ENCODE data around the gene TPMT. TPM values are rescaled to one million over a fixed set of nuclear protein-coding genes. Genes with fewer than 3 reads are reported as not detected.

TPMT gene
- total and polyA plus RNA-seq, 4 donors = 10.3 to 28.6 (median 25.7) TPM

DNA sequence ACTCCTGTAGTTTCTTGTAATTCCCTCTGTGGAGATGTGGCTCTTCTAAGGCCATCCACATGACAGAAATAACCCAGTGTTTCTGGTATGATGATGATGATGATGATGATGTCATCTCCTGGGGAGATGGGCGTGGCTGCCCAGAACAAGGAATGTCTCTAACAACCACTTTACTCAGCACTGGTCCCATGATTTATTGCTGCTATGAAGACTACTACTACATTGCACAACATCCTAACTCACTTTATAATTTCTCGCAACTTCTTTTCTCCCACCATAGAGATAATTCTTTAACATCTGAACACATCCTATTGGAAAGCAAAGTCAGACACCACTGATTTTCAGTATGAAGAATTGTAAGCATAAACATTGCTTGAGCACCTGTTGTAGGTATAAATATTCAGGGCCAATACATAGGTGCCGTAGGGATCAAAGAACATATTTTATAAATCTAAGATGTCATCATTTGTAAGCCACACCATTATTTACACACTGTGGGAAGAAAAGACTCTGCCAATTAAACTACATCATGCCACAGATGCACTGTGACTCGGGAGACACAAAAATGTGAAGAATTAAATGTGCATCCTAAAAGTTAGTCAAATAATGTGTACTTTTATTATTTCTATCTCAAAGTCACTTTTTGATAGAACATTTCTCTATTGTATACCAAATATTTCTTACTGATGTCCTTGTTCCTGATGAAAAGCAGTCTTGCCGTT lies 6.4 kb downstream of the TPMT start:
- peaks cover 0 to 17% (median 10%) of the 10 kb centered on the region in 4 donors for H3K36me3 ChIP-seq (ENCODE audit: control insufficient read depth in 4 of 4, insufficient read depth in 3 of 4, low read depth in 1 of 4, low read length in 3 of 4)
- no peaks in the 10 kb centered on the region for H3K27me3 ChIP-seq (ENCODE audit: control insufficient read depth in 4 of 4, insufficient read depth in 4 of 4, low read length in 3 of 4)
- TF ChIP-seq YY1 (IDR thresholded peaks at IDR 0.05) (no peak), HNF4A (conservative IDR thresholded peaks at IDR 0.05) (no peak), FOXA1 (IDR thresholded peaks at IDR 0.05) (no peak), GABPA (IDR thresholded peaks at IDR 0.05 in 1 of 2, conservative IDR thresholded peaks at IDR 0.05 in 1 of 2) (no peak), HNF4G (IDR thresholded peaks at IDR 0.05) (no peak), JUND (IDR thresholded peaks at IDR 0.05) (no peak), RXRA (IDR thresholded peaks at IDR 0.05) (no peak), NR2F2 (IDR thresholded peaks at IDR 0.05) (no peak), TAF1 (conservative IDR thresholded peaks at IDR 0.05) (no peak), SP1 (IDR thresholded peaks at IDR 0.05) (no peak), RAD21 (IDR thresholded peaks at IDR 0.05) (no peak), EGR1 (IDR thresholded peaks at IDR 0.05; ENCODE audit: low read depth in 2 of 2) (no peak)
- TF ChIP-seq, protein P1, sequence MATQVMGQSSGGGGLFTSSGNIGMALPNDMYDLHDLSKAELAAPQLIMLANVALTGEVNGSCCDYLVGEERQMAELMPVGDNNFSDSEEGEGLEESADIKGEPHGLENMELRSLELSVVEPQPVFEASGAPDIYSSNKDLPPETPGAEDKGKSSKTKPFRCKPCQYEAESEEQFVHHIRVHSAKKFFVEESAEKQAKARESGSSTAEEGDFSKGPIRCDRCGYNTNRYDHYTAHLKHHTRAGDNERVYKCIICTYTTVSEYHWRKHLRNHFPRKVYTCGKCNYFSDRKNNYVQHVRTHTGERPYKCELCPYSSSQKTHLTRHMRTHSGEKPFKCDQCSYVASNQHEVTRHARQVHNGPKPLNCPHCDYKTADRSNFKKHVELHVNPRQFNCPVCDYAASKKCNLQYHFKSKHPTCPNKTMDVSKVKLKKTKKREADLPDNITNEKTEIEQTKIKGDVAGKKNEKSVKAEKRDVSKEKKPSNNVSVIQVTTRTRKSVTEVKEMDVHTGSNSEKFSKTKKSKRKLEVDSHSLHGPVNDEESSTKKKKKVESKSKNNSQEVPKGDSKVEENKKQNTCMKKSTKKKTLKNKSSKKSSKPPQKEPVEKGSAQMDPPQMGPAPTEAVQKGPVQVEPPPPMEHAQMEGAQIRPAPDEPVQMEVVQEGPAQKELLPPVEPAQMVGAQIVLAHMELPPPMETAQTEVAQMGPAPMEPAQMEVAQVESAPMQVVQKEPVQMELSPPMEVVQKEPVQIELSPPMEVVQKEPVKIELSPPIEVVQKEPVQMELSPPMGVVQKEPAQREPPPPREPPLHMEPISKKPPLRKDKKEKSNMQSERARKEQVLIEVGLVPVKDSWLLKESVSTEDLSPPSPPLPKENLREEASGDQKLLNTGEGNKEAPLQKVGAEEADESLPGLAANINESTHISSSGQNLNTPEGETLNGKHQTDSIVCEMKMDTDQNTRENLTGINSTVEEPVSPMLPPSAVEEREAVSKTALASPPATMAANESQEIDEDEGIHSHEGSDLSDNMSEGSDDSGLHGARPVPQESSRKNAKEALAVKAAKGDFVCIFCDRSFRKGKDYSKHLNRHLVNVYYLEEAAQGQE (IDR thresholded peaks at IDR 0.05) = no peak
- TF ChIP-seq, protein P2, sequence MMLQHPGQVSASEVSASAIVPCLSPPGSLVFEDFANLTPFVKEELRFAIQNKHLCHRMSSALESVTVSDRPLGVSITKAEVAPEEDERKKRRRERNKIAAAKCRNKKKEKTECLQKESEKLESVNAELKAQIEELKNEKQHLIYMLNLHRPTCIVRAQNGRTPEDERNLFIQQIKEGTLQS (IDR thresholded peaks at IDR 0.05) = no peak
- TF ChIP-seq, protein P3, sequence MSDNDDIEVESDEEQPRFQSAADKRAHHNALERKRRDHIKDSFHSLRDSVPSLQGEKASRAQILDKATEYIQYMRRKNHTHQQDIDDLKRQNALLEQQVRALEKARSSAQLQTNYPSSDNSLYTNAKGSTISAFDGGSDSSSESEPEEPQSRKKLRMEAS (IDR thresholded peaks at IDR 0.05) = no peak
- TF ChIP-seq, protein P4, sequence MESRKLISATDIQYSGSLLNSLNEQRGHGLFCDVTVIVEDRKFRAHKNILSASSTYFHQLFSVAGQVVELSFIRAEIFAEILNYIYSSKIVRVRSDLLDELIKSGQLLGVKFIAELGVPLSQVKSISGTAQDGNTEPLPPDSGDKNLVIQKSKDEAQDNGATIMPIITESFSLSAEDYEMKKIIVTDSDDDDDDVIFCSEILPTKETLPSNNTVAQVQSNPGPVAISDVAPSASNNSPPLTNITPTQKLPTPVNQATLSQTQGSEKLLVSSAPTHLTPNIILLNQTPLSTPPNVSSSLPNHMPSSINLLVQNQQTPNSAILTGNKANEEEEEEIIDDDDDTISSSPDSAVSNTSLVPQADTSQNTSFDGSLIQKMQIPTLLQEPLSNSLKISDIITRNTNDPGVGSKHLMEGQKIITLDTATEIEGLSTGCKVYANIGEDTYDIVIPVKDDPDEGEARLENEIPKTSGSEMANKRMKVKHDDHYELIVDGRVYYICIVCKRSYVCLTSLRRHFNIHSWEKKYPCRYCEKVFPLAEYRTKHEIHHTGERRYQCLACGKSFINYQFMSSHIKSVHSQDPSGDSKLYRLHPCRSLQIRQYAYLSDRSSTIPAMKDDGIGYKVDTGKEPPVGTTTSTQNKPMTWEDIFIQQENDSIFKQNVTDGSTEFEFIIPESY (IDR thresholded peaks at IDR 0.05) = no peak
- TF ChIP-seq, protein P5, sequence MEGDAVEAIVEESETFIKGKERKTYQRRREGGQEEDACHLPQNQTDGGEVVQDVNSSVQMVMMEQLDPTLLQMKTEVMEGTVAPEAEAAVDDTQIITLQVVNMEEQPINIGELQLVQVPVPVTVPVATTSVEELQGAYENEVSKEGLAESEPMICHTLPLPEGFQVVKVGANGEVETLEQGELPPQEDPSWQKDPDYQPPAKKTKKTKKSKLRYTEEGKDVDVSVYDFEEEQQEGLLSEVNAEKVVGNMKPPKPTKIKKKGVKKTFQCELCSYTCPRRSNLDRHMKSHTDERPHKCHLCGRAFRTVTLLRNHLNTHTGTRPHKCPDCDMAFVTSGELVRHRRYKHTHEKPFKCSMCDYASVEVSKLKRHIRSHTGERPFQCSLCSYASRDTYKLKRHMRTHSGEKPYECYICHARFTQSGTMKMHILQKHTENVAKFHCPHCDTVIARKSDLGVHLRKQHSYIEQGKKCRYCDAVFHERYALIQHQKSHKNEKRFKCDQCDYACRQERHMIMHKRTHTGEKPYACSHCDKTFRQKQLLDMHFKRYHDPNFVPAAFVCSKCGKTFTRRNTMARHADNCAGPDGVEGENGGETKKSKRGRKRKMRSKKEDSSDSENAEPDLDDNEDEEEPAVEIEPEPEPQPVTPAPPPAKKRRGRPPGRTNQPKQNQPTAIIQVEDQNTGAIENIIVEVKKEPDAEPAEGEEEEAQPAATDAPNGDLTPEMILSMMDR (IDR thresholded peaks at IDR 0.05; ENCODE audit: low read depth, low read length, missing input control) = no peak
- no peak overlapping the region for H3K9ac ChIP-seq (ENCODE audit: low read depth in 1 of 2, low read length in 2 of 2)
- peaks cover 2 to 22% (median 14%) of the 10 kb centered on the region in 4 donors for H3K4me1 ChIP-seq (ENCODE audit: control insufficient read depth in 4 of 4, insufficient read depth in 4 of 4, low read length in 3 of 4)
- WGBS = 87% methylated on average over 5 of the region's 5 CpGs
- no peak for DNase-seq (ENCODE audit: low spot score)
- no peaks in the 10 kb centered on the region for H3K9me3 ChIP-seq (ENCODE audit: control insufficient read depth in 4 of 4, low read length in 3 of 4)
- no peak overlapping the region for H3K4me3 ChIP-seq (ENCODE audit: low read depth in 1 of 3, low read length in 3 of 3)
- peak overlapping the region in 1 of 2 donors; percentile 54 for H3K27ac ChIP-seq (ENCODE audit: low read depth in 1 of 2, low read length in 2 of 2)

Data from liver (tissue), 9 donors.